Measurements from ENCODE around the gene TXNDC16. TPM values are rescaled to one million over a fixed set of nuclear protein-coding genes. Genes with fewer than 3 reads are reported as not detected.

TXNDC16 gene
- total RNA-seq, 2 experiments from 2014 or later: 21.6 to 26.5 TPM

DNA sequence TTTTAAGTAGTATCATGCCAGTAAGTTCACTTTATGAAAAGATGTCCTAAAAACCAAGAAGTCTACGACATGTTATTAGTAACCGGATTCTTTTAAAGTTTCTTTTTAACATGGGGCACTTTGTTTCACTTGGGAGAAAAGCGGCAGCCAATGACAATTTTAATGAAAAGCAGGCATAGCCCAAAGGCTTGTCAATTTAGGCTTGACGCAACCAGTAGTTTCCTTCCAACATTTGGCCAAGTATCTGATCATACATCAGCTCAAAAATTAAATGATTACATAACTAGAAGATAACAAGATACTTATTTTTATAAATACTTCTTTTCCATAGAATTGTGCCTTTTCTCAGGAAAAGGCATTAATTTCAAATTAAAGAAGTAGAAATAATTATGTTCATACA is 112.8 kb downstream of the TXNDC16 start:
- Histone ChIP-seq H4K20me1 (ENCODE audit: insufficient read depth, low read length) (no peaks in the 10 kb centered on the region), H3K4me1 (ENCODE audit: insufficient read depth, low read length, poor library complexity, severe bottlenecking) (no peaks in the 10 kb centered on the region), H3K36me3 (ENCODE audit: insufficient read depth, low read length) (peaks cover 35% of the 10 kb centered on the region), H2AFZ (ENCODE audit: low read length) (no peak overlapping the region), H3K79me2 (ENCODE audit: insufficient read depth, low read depth, low read length) (no peaks in the 10 kb centered on the region), H3K4me3 (ENCODE audit: low read depth, low read length, poor library complexity, severe bottlenecking) (no peak overlapping the region), H3K9me2 (ENCODE audit: insufficient read depth, low read length) (no peaks in the 10 kb centered on the region), H3K9me3 (ENCODE audit: low read length) (no peaks in the 10 kb centered on the region), H3K4me2 (ENCODE audit: low read length) (no peak overlapping the region), H3K27ac (ENCODE audit: low read depth, low read length, poor library complexity, severe bottlenecking) (no peak overlapping the region)
- DNase-seq (ENCODE audit: low spot score): no peak
- intact Hi-C loops (cut with micrococcal nuclease; ENCODE audit: unreplicated experiment): no loop called here
- ChIA-PET CTCF (ENCODE audit: unreplicated experiment) (no interaction called here), POLR2A (interaction anchor here (0.6 to 1.3 kb wide), 2 partner anchors 12 to 27 kb away, joined by 3 read pairs; no protein-coding TSS in a partner anchor)
- BruUV-seq (replicated peaks): no TSS peak
- TF ChIP-seq CTCF (conservative IDR thresholded peaks at IDR 0.05; ENCODE audit: low read length) (no peak), EZH2phosphoT487 (IDR thresholded peaks at IDR 0.05; ENCODE audit: borderline replicate concordance, low read depth, low read length) (no peak)

DNA sequence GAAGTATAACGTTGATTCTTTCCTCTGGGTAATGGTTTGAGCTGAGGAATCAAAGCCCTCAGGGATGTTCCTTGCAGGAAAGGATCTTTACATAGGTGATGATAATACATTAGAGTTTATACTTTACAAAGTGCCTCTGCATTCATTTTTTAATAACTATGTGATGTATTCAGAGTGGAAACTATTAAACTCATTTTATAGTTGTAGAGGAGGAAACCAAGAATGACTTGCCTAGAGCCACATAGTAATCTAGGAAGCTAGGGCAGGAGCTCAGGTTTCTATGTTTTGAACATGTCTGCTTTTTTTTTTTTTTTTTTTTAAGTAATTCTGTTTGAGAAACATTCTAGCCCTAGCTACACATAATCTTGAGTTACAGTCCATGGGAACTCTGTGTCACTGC is 117.3 kb downstream of the TXNDC16 start:
- POLR2A ChIA-PET: interaction anchor here (0.6 kb wide), 1 partner anchor 10 kb away, joined by 3 read pairs; no protein-coding TSS in a partner anchor
- H3K4me3 ChIP-seq (ENCODE audit: low read depth, low read length, poor library complexity, severe bottlenecking): no peak overlapping the region
- no peak overlapping the region for H3K27ac ChIP-seq (ENCODE audit: low read depth, low read length, poor library complexity, severe bottlenecking)
- no TSS peak for BruUV-seq (replicated peaks)
- CTCF ChIA-PET (ENCODE audit: unreplicated experiment): no interaction called here
- H3K4me2 ChIP-seq (ENCODE audit: low read length): no peak overlapping the region
- intact Hi-C loops (cut with micrococcal nuclease; ENCODE audit: unreplicated experiment): no loop called here
- peaks cover 47% of the 10 kb centered on the region for H3K36me3 ChIP-seq (ENCODE audit: insufficient read depth, low read length)
- H2AFZ ChIP-seq (ENCODE audit: low read length): no peak overlapping the region
- no peak for TF ChIP-seq CTCF (conservative IDR thresholded peaks at IDR 0.05; ENCODE audit: low read length)
- no peak for TF ChIP-seq EZH2phosphoT487 (IDR thresholded peaks at IDR 0.05; ENCODE audit: borderline replicate concordance, low read depth, low read length)
- no peak for DNase-seq (ENCODE audit: low spot score)
- H3K9me3 ChIP-seq (ENCODE audit: low read length): no peaks in the 10 kb centered on the region
- no peaks in the 10 kb centered on the region for H3K9me2 ChIP-seq (ENCODE audit: insufficient read depth, low read length)
- no peaks in the 10 kb centered on the region for H3K79me2 ChIP-seq (ENCODE audit: insufficient read depth, low read depth, low read length)
- no peaks in the 10 kb centered on the region for H3K4me1 ChIP-seq (ENCODE audit: insufficient read depth, low read length, poor library complexity, severe bottlenecking)
- H4K20me1 ChIP-seq (ENCODE audit: insufficient read depth, low read length): no peaks in the 10 kb centered on the region

DNA sequence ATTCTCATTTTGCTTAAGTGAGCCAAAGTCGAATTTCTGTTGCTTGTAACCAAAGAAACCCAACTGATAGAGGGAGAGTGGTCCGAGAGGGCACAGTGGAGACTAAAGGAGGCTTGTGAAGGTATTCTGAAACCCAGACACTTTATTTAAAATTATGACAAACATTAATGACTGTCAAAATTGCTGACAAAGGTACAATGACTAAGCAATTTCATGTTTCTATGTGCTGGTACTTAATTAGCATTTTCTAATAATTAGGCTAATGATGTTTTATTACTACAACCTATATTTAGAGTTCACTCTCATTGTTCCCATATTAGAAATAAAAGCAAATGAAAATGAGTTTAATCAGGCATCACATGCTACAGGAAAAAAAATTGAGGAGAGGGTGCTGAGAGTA is 121.8 kb downstream of the TXNDC16 start:
- no peaks in the 10 kb centered on the region for H4K20me1 ChIP-seq (ENCODE audit: insufficient read depth, low read length)
- no peaks in the 10 kb centered on the region for H3K4me1 ChIP-seq (ENCODE audit: insufficient read depth, low read length, poor library complexity, severe bottlenecking)
- no peaks in the 10 kb centered on the region for H3K9me2 ChIP-seq (ENCODE audit: insufficient read depth, low read length)
- POLR2A ChIA-PET: interaction anchor here (0.6 kb wide), 1 partner anchor 19 kb away, joined by 3 read pairs; no protein-coding TSS in a partner anchor
- CTCF ChIA-PET (ENCODE audit: unreplicated experiment): no interaction called here
- H3K4me3 ChIP-seq (ENCODE audit: low read depth, low read length, poor library complexity, severe bottlenecking): no peak overlapping the region
- BruUV-seq (replicated peaks): no TSS peak
- intact Hi-C loops (cut with micrococcal nuclease; ENCODE audit: unreplicated experiment): no loop called here
- no peak overlapping the region for H3K27ac ChIP-seq (ENCODE audit: low read depth, low read length, poor library complexity, severe bottlenecking)
- peaks cover 17% of the 10 kb centered on the region for H3K36me3 ChIP-seq (ENCODE audit: insufficient read depth, low read length)
- H2AFZ ChIP-seq (ENCODE audit: low read length): no peak overlapping the region
- no peak for TF ChIP-seq EZH2phosphoT487 (IDR thresholded peaks at IDR 0.05; ENCODE audit: borderline replicate concordance, low read depth, low read length)
- TF ChIP-seq CTCF (conservative IDR thresholded peaks at IDR 0.05; ENCODE audit: low read length): no peak
- H3K9me3 ChIP-seq (ENCODE audit: low read length): no peaks in the 10 kb centered on the region
- DNase-seq (ENCODE audit: low spot score): no peak
- no peak overlapping the region for H3K4me2 ChIP-seq (ENCODE audit: low read length)
- H3K79me2 ChIP-seq (ENCODE audit: insufficient read depth, low read depth, low read length): no peaks in the 10 kb centered on the region

Data from OCI-LY7 (cell line).